Thyroid gland (tissue), 4 donors: ENCODE data around the gene COL25A1.

Experiments
- POLR2A ChIP-seq, 2 donors: fragments of 450-650 bp; IDR thresholded peaks; one replicate each; pipeline ENCODE4 v1.6.1; 2017; ENCODE audit warnings: antibody characterized with exemption in 2 of 2, mild to moderate bottlenecking in 2 of 2, moderate library complexity in 1 of 2
- TF ChIP-seq, protein P1 (sequence below), 6 experiments: fragments of 200-600 bp in 3 of 6; fragments of 450-650 bp in 3 of 6; sonication (generic) in 3 of 6; IDR thresholded peaks; one replicate each; pipeline ENCODE4 v1.5.1; 2016 to 2019; ENCODE audit warnings: antibody characterized with exemption in 6 of 6, mild to moderate bottlenecking in 2 of 6, inconsistent platforms in 1 of 6, moderate library complexity in 1 of 6

DNA sequence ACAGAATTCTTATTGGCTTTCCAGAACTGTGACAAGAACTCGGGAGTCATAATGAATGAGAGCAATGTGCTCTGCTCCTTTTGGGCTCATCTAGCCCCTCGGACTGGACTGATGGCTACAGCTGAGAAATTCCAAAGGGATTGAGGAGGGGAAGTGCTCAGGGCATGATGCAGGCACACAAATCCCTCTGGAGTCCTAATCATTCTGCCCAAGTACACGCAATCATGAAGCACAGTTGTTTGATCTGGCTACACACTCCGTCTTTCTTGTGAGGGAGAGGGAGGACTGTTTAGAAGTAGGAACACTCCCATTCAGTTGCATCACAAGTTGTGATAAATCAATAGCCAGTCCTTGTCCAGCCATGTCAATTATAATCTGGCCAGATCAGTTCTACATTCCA lies 237.5 kb downstream of the COL25A1 start:
- TF ChIP-seq, protein P1, sequence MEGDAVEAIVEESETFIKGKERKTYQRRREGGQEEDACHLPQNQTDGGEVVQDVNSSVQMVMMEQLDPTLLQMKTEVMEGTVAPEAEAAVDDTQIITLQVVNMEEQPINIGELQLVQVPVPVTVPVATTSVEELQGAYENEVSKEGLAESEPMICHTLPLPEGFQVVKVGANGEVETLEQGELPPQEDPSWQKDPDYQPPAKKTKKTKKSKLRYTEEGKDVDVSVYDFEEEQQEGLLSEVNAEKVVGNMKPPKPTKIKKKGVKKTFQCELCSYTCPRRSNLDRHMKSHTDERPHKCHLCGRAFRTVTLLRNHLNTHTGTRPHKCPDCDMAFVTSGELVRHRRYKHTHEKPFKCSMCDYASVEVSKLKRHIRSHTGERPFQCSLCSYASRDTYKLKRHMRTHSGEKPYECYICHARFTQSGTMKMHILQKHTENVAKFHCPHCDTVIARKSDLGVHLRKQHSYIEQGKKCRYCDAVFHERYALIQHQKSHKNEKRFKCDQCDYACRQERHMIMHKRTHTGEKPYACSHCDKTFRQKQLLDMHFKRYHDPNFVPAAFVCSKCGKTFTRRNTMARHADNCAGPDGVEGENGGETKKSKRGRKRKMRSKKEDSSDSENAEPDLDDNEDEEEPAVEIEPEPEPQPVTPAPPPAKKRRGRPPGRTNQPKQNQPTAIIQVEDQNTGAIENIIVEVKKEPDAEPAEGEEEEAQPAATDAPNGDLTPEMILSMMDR (IDR thresholded peaks at IDR 0.05) = no peak
- no peak for TF ChIP-seq POLR2A (IDR thresholded peaks at IDR 0.05)
